GM19043 (cell line): ENCODE data around the gene ADARB1.

Experiments
- ATAC-seq: cut with Tn5 transposase; IDR thresholded peaks from one replicate; pipeline ENCODE4 v1.9.1; 2021; ENCODE audit warnings: low read depth; ENCODE audit not compliant: unreplicated experiment

ADARB1 gene

GRCh38 chr21:45090966-45091365, 16.6 kb downstream of the ADARB1 start:
- no peak for ATAC-seq

- ATAC-seq: no peak
Measured at GRCh38 chr21:45091550-45092322, 17.4 kb downstream of the ADARB1 start.

DNA sequence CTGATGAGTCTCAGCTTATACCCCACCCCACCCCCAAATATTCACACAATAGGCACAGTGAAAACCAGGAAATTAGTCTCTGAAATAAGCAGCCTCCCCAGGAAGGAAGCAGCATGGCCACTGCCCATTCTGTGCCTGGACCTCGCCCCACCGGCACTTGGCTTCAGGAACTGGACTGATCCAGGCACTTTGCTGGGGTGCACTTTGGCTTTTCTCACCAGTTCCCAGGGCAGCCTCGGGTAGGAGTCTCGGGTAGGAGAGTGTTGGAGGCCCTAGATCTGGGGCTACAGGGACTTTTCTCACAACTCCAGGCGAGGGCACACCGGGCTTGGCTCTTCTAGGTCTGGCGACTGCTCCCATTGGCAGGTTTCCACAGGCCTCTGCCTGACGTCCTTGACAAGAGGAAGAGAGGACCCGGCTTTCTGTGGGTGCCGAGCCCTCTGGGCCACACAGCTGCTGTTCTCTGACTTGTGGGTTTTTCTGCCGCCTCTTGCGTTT, 18.7 kb downstream of the ADARB1 start:
- no peak for ATAC-seq

GRCh38 chr21:45094412-45094811, 20.0 kb downstream of the ADARB1 start:
- ATAC-seq: no peak

DNA sequence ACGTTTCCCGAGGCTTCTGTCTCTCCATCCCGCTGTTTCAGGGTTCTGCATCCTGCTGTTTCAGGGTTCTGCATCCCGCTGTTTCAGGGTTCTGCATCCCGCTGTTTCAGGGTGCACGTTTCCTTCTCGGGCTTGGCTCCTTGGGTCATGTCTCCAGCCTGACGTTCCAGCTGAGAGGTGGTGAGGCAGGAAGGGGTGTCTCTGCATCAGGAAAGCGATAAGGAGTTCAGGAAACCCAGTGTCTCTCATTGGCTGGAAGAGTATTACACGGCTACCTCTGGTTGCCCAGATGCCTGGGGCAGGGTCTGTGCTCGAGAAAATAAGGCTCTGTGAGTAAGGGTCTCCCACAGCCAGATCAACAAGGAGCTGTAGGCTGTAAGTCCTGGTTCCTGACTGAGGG, 21.1 kb downstream of the ADARB1 start:
- ATAC-seq: no peak

- ATAC-seq: no peak
Measured at GRCh38 chr21:45096217-45096616, 21.8 kb downstream of the ADARB1 start.

DNA sequence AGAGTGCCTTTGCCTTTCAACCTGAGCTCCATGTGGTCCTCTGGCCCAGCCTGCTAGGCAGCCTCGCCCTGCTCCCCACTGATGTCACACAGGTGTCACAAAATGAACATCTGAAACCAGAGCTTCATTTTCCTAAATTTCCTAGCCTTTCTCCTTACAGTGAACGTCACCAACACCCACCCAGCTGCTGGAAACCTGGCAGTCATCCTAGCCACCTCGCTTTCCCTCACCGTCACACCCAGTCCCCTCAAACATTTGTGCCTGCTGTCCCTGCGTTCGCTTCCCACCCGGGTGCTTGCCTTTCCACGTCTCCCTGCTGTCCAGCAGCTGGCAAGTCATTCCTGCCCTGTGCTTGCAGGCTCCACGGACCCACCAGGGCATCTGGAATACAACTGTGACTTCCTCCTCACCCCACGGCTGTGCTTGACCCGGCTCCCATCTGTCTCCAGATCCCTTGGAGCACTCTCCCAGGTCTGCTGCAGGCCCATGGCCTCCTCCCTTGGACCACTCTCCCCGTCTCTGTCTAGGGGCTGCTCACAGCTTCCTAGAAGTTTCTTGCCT, 23.5 kb downstream of the ADARB1 start:
- ATAC-seq: no peak

- no peak for ATAC-seq
Measured at GRCh38 chr21:45098867-45099266, 24.5 kb downstream of the ADARB1 start.

DNA sequence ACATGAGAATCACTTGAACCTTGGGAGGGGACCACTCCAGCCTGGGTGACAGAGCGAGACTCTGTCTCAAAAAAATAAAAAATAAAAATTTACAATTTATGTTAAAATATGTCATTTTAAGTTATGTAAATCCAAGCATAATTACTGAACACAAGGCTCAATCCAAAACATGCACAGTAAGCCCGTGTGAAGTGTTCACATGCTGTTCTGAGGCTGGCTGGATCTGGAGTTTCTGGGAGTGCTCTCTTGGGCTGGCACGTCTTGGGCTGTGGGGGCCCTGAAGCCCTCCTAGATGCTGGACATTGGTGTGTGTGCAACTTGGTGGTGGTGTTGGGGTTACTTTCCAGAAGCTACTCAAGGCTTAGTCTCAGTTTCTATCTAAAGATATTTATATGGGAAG, 25.2 kb downstream of the ADARB1 start:
- ATAC-seq: no peak

- ATAC-seq: no peak
Measured at GRCh38 chr21:45100866-45101265, 26.5 kb downstream of the ADARB1 start.

GRCh38 chr21:45102391-45102932, 28.1 kb downstream of the ADARB1 start:
- ATAC-seq: no peak

DNA sequence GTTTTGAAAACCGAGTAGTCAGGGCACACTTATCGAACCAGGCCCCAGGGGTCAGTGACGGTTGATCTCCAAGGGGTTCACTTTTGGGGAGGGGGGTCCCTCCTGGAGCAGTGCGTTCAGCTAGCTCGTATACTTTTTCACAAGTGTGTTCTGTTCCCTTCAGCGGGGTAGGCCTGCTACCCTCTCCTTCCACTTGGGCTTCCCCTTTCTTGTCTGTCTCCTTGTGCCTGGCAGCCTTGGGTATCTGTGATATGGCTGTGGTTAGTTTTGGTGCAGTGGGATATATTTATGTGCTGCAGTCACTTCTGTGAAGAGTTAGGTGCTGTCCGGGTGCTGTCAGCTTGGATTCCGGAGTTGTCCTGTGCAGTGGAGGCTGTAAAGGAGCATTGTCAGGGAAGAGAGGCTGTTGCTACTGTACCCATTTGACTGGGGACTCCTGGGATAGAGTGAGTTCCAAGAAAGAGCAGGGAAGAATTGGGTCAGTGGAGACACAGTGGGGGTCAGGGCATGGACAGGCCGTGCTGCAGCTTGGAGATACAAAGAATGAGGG, 29.7 kb downstream of the ADARB1 start:
- ATAC-seq: no peak

DNA sequence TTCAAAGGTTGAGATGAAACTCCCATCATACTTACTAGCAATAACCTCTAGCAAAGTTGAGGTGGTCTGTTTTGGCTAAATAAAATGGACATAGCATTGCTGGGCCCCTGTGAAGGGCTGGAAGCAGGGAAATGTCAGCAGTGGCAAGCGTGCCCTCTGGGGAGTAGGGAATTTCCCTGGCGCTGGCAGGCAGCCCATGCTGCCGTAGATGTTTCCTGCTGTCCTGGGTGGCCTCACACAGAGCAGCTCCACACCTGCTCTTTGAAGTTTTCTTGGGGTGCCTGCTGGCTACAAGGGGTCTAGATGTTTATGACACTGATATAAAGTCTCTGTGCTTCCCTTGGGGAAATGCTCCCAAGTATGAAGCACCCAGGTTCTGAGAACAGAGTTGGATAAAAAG, 30.2 kb downstream of the ADARB1 start:
- no peak for ATAC-seq

- ATAC-seq: no peak
Measured at GRCh38 chr21:45105906-45106485, 31.6 kb downstream of the ADARB1 start.

- ATAC-seq: no peak
Measured at GRCh38 chr21:45108034-45108790, 33.8 kb downstream of the ADARB1 start.

- ATAC-seq: no peak
Measured at GRCh38 chr21:45108808-45109781, 34.7 kb downstream of the ADARB1 start.

GRCh38 chr21:45109831-45110492, 35.6 kb downstream of the ADARB1 start:
- peak; percentile 87 for ATAC-seq

DNA sequence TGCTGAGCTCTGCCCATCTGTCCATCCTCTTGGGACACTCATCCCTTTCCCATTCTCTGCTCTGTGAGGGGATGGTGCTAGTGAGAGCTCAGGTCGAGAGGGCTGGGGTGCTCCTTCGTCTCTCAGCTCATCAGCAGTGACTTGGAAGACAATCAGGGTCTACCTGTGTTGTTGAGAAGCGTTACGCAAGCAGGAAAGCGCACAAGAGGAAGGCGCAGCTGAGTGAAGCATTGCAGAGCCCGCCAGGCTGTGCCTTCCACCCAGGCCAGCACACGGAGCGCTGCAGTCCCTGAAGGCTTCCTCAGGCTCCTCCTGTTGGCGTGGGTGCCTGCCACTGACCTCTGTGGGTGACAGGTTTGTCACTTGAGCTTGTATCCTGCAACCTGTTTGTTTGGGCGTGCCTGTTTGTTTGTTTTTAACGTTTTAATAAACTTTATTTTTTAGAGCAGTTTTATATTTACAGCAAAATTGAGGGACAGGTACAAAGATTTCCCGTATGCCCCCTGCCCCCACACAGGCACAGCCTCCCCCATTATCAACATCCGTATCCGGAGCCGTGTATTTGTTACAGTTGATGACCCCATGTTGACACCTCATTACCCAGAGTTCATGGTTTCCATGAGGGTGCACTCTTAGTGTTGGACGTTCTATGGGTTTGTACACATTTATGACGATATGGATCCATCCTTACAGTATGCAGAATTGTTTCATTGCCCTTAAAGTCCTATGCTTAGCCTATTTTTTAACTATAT, 36.7 kb downstream of the ADARB1 start:
- ATAC-seq: no peak
